Activated CD8-positive, alpha-beta memory T cell treated with anti-CD3 and anti-CD28 coated beads for 36 hours (primary cell): ENCODE data around the gene AHCTF1. TPM values are rescaled to one million over a fixed set of nuclear protein-coding genes. Genes with fewer than 3 reads are reported as not detected.

Experiments
- CTCF ChIA-PET: fragments of 350-600 bp; sonication (Branson Sonifier 250); formaldehyde crosslinking; loops from one replicate; lab custom pipeline; 2021; ENCODE audit warnings: antibody characterized with exemption; lab: Charles Lee
- POLR2A ChIA-PET: fragments of 350-600 bp; sonication (Branson Sonifier 250); formaldehyde crosslinking; loops from one replicate; lab custom pipeline; 2021; ENCODE audit warnings: antibody characterized with exemption; lab: Charles Lee
- total RNA-seq, 2 experiments: library from RNA; stranded (reverse); gene quantifications; one replicate each; pipeline ENCODE4 v1.2.3, GENCODE V29; 2021

AHCTF1 gene
- total RNA-seq, 2 experiments from 2014 or later = 57.6 to 62.0 TPM

DNA sequence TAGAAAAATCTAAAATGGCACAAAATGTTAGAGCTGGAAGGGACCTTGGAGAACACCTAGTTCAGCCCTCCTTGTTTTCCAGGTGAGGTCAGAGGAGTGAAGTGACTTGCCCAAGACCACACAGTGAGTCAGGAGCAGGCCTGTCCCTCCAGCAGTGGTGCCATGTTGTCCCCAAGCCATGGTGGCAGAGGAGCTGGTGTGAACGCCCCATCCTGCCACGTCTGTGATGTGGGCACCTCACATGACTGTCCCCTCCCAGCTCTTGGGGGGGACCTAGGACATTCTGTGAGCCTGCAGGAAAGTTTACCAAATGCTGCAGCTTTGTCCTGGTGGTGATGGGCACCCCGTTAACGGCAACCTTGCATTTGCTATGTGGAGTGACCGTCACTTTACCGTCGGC is 141.4 kb downstream of the AHCTF1 start:
- POLR2A ChIA-PET = no interaction called here

GRCh38 chr1:246789454-246790339 is 142.1 kb downstream of the AHCTF1 start:
- ChIA-PET POLR2A (no interaction called here), CTCF (no interaction called here)

More for the DNA sequence above, 141.4 kb downstream of the AHCTF1 start:
- CTCF ChIA-PET = no interaction called here

Other genes with a start within 250 kb of the AHCTF1 start
- gene SCCPDH, start 207.5 kb downstream of the AHCTF1 start, total RNA-seq = 10 to 100 TPM; 42.1 to 44.1 TPM
- gene ZNF695, start 76.1 kb upstream of the AHCTF1 start, total RNA-seq = under 1 TPM; 0.38 to 0.63 TPM
- gene ZNF670, start 146.9 kb upstream of the AHCTF1 start, total RNA-seq = 1 to 10 TPM; 3.6 to 4.1 TPM
- gene ZNF669, start 172.4 kb upstream of the AHCTF1 start, total RNA-seq = 1 to 10 TPM; 7.2 to 8.7 TPM
- gene ZNF124, start 240.1 kb upstream of the AHCTF1 start, total RNA-seq = 10 to 100 TPM; 19.4 to 21.9 TPM